Spinal cord (tissue), 10 donors: ENCODE results near the gene GALNT17. TPM values are rescaled to one million over a fixed set of nuclear protein-coding genes. Genes with fewer than 3 reads are reported as not detected.
"Not testable (repeated sequence)": the region's sequence is repeated elsewhere in the genome, so short reads cannot be mapped to it uniquely, and the experiment has no call there.

ENCODE experiments used
- DNase-seq, 6 donors: peaks; one replicate each; pipeline versions ENCODE4 v3.0.0 to v3.0.0-alpha.2; 2013 to 2015; ENCODE audit warnings: low spot score in 6 of 6, low read depth in 4 of 6
- H3K27ac ChIP-seq: one replicate; pipeline ENCODE4 v1.5.1; 2013; ENCODE audit warnings: low read depth, low read length, control low read depth
- H3K27me3 ChIP-seq: one replicate; pipeline ENCODE4 v1.6.1; 2013; ENCODE audit warnings: low read length; ENCODE audit not compliant: control insufficient read depth, insufficient read depth
- H3K36me3 ChIP-seq: one replicate; pipeline ENCODE4 v1.6.1; 2013; ENCODE audit warnings: low read length; ENCODE audit not compliant: control insufficient read depth, insufficient read depth
- H3K4me1 ChIP-seq: one replicate; pipeline ENCODE4 v1.6.1; 2013; ENCODE audit warnings: low read length; ENCODE audit not compliant: control insufficient read depth, insufficient read depth
- H3K4me3 ChIP-seq: one replicate; pipeline ENCODE4 v1.5.1; 2013; ENCODE audit warnings: low read depth, low read length, control low read depth
- H3K9me3 ChIP-seq: one replicate; pipeline ENCODE4 v1.6.1; 2013; ENCODE audit warnings: low read length; ENCODE audit not compliant: control insufficient read depth, insufficient read depth
- WGBS: methylation state at CpG from one replicate; pipeline ENCODE4 v1.1.5; 2013; ENCODE audit warnings: missing lambda C conversion rate; ENCODE audit not compliant: insufficient coverage; 5-methylcytosine and 5-hydroxymethylcytosine counted together
- polyA plus RNA-seq, 2 donors: library from polyadenylated mRNA; unstranded; fragments of 120-200 nt; gene quantifications; one replicate each; pipeline ENCODE4 v1.2.1, GENCODE V29; 2013; ENCODE audit not compliant: insufficient read length in 2 of 2
- total RNA-seq, 2 donors: library from RNA; depleted of rRNA in 1 of 2; stranded (reverse); fragments of 120-200 nt in 1 of 2; fragments of >200 nt in 1 of 2; gene quantifications; one replicate each; pipeline versions ENCODE4 v1.2.3 to v1.2.4, GENCODE V29; 2013 to 2014
- donor health status: healthy.

The GALNT17 gene
- total and polyA plus RNA-seq, 4 donors, result 44.9 to 54.8 (median 48.0) TPM

DNA sequence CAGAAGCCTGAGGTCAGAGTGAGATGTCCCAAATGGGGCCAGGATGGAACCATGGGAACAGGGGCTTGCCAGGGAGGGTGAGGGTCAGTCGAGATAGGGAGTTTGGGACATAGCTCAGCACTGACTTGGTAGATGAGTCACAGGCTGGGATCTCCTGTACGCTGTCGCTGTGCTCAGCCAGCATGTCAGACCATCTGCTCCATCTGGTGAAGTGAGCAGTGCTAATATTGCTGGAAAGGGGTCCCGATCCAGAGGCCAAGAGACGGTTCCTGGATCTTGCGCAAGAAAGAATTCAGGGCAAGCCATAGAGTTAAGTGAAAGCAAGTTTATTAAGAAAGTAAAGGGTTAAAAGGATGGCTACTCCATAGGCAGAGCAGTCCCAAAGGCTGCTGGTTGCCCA lies 505.6 kb downstream of the GALNT17 start:
- H3K27ac ChIP-seq, result no peak overlapping the region
- WGBS, result 87% methylated on average over 6 of the region's 6 CpGs
- peaks cover 11% of the 10 kb centered on the region for H3K4me1 ChIP-seq
- no peaks in the 10 kb centered on the region for H3K36me3 ChIP-seq
- peak in 2 of 6 donors; percentile 67 to 82 for DNase-seq
- H3K4me3 ChIP-seq, result no peak overlapping the region
- H3K27me3 ChIP-seq, result no peaks in the 10 kb centered on the region
- H3K9me3 ChIP-seq, result no peaks in the 10 kb centered on the region

DNA sequence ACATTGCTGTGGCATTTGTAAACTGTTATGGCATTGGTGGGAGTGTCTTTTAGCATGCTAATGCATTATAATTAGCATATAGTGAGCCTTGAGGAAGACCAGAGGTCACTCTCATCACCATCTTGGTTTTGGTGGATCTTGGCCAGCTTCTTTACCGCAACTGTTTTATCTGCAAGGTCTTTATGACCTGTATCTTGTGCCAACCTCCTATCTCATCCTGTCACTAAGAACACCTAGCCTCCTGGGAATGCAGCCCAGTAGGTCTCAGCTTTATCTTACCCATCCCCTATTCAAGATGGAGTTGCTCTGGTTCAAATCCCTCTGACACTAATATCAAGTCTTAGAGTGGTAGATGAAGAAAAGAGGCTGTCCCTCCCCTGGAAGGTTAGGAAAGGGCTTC lies 506.2 kb downstream of the GALNT17 start:
- Histone ChIP-seq H3K4me3 (no peak overlapping the region), H3K36me3 (no peaks in the 10 kb centered on the region), H3K9me3 (no peaks in the 10 kb centered on the region), H3K27me3 (no peaks in the 10 kb centered on the region), H3K4me1 (peaks cover 9% of the 10 kb centered on the region), H3K27ac (no peak overlapping the region)
- no peak for DNase-seq
- 67% methylated on average over 1 of the region's 1 CpG for WGBS

DNA sequence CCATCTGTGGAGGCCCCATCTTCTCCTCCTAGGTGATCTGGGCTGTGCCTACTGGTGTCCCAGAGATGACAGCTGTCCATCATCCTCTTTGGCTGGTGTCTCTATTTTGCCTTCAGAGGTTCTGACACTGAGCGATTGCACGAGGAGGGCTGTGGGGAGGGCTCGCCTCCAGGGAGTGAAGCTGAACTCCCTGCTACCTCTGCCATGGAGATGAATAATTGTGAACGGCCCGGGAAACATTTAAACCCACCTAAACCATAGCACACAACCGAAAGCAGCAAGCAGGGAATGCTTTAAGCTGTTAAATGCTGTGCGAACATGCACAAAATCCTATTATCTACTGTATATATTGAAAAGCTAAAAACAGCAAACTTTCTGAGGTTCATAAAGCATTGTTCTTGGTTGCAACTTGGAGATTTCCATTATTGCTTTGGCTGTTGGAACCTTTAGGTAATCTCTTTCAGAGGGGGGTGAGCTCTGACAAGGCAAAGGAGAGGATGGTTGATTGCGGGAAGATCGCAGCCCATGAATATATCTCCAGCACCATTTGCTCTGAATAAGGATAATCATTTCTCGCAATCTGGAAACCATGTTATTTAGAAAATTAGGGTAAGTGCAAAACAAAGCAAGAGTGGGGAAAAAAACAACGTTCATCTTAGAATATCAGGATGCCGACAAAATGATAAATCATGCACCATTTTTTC lies 507.6 kb downstream of the GALNT17 start:
- H3K27ac ChIP-seq, result no peak overlapping the region
- no peaks in the 10 kb centered on the region for H3K9me3 ChIP-seq
- H3K27me3 ChIP-seq, result no peaks in the 10 kb centered on the region
- no peak overlapping the region for H3K4me3 ChIP-seq
- no peaks in the 10 kb centered on the region for H3K36me3 ChIP-seq
- no CpG with 5 or more reads among the region's 12 CpGs for WGBS
- peaks cover 3% of the 10 kb centered on the region for H3K4me1 ChIP-seq
- DNase-seq, result peak in 2 of 6 donors; percentile 9 to 70

DNA sequence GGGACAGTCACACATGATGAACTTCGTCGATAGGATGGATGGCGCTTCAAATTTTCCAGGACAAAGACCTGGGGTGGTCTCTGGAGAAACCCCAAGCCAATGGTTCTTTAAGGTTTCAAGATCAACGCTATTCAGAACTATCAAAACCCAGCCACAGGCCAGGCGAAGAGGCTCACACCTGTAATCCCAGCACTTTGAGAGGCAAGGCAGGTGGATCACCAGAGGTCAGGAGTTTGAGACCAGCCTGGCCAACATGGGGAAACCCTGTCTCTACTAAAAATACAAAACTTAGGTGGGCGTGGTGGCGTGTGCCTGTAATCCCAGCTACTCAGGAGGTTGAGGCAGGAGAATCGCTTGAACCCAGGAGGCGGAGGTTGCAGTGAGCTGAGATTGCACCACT lies 511.1 kb downstream of the GALNT17 start:
- H3K4me3 ChIP-seq, H3K4me1 ChIP-seq, H3K36me3 ChIP-seq, H3K27me3 ChIP-seq, H3K27ac ChIP-seq, DNase-seq, H3K9me3 ChIP-seq: not testable (repeated sequence)
- WGBS, result 86% methylated on average over 7 of the region's 9 CpGs

DNA sequence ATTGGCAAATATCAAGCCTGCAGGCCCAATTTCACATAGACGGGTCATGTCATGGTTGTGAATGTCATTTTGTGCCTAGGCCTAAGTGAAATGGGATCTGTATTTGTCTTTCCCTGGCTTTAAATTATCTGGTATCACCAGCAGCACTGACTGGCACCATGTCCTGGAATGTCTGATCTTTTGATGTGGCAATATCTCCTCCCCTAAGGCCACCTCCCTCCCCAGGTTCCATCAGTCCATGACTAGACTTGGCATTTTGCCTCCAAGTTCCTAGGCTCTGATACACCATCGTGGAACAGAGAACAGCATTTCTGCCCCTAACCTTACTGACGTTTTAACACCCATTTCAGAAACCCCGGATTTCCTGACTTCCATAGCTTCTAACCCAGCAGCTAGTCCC lies 513.9 kb downstream of the GALNT17 start:
- H3K4me1 ChIP-seq, result no peaks in the 10 kb centered on the region
- DNase-seq, result no peak
- 76% methylated on average over 2 of the region's 4 CpGs for WGBS
- H3K4me3 ChIP-seq, result no peak overlapping the region
- H3K27ac ChIP-seq, result no peak overlapping the region
- no peaks in the 10 kb centered on the region for H3K36me3 ChIP-seq
- no peaks in the 10 kb centered on the region for H3K27me3 ChIP-seq
- H3K9me3 ChIP-seq, result peaks cover 5% of the 10 kb centered on the region

DNA sequence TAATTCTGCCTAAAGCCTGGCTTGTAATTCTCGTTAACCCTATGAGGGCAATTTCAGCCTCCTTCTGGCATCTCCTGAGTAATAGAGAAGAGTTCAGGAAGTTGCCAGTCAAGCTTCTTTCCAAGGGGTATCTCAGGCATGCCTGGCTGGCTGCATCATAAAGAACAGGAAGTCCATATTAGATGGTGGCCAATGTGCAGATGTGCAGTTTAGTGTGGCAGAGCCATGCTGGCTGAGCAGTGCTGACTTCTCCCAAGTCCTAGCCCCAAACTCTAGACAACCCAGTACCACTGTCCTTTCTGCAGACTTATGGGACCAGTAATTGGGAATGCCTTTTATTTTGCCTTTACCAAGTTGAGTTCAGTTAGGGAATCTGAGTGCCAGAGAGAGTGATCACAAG lies 517.9 kb downstream of the GALNT17 start:
- no CpG with 5 or more reads among the region's 1 CpG for WGBS
- H3K4me3 ChIP-seq, result no peak overlapping the region
- H3K27ac ChIP-seq, result no peak overlapping the region
- no peaks in the 10 kb centered on the region for H3K27me3 ChIP-seq
- H3K9me3 ChIP-seq, result peaks cover 5% of the 10 kb centered on the region
- H3K36me3 ChIP-seq, result no peaks in the 10 kb centered on the region
- no peak for DNase-seq
- no peaks in the 10 kb centered on the region for H3K4me1 ChIP-seq

DNA sequence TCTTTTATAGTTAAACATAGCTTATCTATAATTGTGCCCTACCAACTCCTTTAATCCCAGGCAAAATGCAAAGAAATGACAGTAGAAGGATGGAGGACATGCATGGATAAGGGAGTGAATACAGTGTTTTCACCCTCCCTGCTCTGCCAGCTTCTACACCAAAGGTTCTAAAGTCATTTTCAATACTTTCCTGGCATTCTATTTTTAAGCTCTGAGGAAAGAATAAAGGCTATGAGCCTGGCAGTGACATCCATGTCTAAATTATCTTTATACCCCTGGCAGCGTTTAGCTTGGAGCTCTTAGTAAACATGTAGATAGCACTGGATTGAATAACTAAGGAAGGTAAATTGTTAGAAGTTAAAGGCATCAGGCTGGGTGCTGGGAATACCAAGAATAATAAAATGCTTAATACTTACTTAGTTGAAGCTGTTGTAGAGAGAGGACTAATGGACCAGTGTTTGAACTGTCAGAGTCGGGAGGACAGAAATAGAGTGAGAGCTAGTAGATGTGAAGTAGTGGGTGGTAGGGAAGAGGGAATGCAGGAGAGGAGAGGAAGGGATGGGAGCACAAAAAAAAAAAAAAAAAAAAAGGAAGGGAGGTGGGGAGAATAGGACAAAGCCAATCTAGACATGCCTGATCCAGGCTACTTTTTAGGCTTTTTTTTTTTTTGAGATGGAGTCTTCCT lies 518.9 kb downstream of the GALNT17 start:
- Histone ChIP-seq H3K27me3 (no peaks in the 10 kb centered on the region), H3K4me3 (no peak overlapping the region), H3K9me3 (peaks cover 5% of the 10 kb centered on the region), H3K36me3 (no peaks in the 10 kb centered on the region), H3K27ac (no peak overlapping the region), H3K4me1 (no peaks in the 10 kb centered on the region)
- WGBS, result 56% methylated on average over 1 of the region's 2 CpGs
- DNase-seq, result peak in 1 of 6 donors; percentile 12

DNA sequence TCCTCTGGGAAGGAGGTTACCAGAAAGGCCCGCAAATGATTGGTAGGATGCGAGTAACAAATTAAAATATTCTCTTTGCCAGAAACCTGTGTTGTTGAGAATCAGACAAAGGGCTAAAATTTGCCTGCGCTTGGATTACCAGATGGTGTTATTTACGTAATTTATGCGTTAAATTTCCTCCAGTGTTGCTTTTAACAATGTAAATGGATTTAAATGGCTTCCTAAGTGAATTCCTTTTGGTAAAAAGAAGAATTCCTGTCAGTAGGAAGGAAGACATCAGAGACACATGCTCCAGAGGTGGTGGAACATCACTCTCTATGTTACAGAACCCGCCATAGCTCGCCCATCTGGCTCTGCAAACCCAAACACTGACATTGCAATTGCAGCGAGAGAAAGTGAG lies 520.6 kb downstream of the GALNT17 start:
- H3K4me1 ChIP-seq, result no peaks in the 10 kb centered on the region
- H3K36me3 ChIP-seq, result no peaks in the 10 kb centered on the region
- no peaks in the 10 kb centered on the region for H3K27me3 ChIP-seq
- DNase-seq, result peak in 2 of 6 donors; percentile 64 to 75
- no peak overlapping the region for H3K27ac ChIP-seq
- 69% methylated on average over 2 of the region's 8 CpGs for WGBS
- no peak overlapping the region for H3K4me3 ChIP-seq
- peaks cover 5% of the 10 kb centered on the region for H3K9me3 ChIP-seq

DNA sequence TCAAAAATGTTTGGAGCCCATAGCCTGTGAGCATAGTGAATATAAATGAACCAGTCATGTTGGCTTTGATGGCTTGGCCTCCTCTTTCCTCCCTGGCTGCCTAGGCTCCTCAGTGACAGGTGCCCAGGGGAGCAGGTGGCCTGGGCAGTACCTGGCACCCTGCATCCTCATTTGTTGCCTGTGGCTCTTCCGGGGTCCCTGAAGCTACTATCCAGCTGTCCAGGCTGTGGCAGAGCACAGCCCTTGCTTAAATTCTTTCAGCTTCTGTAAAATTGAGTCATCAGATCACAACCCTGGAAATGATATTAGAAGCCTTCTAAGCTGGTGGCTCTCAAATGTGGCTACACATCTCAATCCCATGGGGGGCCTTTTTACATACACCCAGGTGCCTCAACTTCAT lies 525.4 kb downstream of the GALNT17 start:
- Histone ChIP-seq H3K4me1 (no peaks in the 10 kb centered on the region), H3K36me3 (no peaks in the 10 kb centered on the region), H3K9me3 (no peaks in the 10 kb centered on the region), H3K27ac (no peak overlapping the region), H3K27me3 (no peaks in the 10 kb centered on the region), H3K4me3 (no peak overlapping the region)
- no peak for DNase-seq
- 90% methylated on average over 1 of the region's 1 CpG for WGBS

DNA sequence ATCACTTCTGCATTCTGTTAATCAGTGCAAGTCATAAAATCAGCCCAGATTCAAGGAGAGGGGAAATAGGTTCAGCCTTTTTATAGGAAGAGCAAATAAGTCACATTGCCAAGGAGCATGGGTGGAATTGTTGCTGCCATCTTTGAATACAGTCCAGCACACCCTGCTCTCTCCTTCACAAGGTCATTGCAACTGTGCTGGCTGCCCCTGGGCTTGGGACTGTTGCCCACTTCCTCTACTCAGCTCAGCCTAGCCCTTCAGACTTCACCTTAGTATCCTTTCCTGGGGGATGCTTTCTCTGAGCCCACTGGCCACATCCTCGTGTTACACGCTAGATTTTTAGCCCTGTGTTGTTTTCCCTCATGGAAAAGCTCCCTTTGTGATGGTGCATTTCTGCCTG lies 527.7 kb downstream of the GALNT17 start:
- no peak for DNase-seq
- no peaks in the 10 kb centered on the region for H3K36me3 ChIP-seq
- peaks cover 1% of the 10 kb centered on the region for H3K9me3 ChIP-seq
- no peaks in the 10 kb centered on the region for H3K27me3 ChIP-seq
- no peak overlapping the region for H3K4me3 ChIP-seq
- no peak overlapping the region for H3K27ac ChIP-seq
- WGBS, result no CpG with 5 or more reads among the region's 2 CpGs
- no peaks in the 10 kb centered on the region for H3K4me1 ChIP-seq
